SU-DHL-6 (cell line): Measurements from ENCODE around the gene CDC6.

Source experiments
- H2AFZ ChIP-seq: fragments of 200-600 bp; sonication (generic); 2 replicates; pipeline ENCODE4 v1.6.1; 2014; ENCODE audit warnings: low read depth, mild to moderate bottlenecking, moderate library complexity, mixed read lengths, antibody characterized with exemption, low read length; ENCODE audit not compliant: severe bottlenecking
- H3F3A ChIP-seq: fragments of 200-600 bp; shearing (Covaris generic); 2 replicates; pipeline ENCODE4 v1.6.0; 2016; ENCODE audit warnings: antibody characterized with exemption, mild to moderate bottlenecking; ENCODE audit not compliant: insufficient read depth
- H3K27ac ChIP-seq: fragments of 200-600 bp; sonication (generic); 2 replicates; pipeline ENCODE4 v1.5.1; 2016; ENCODE audit warnings: low read depth, mild to moderate bottlenecking, low read length, moderate library complexity, mixed read lengths
- H3K27me3 ChIP-seq: fragments of 200-600 bp; sonication (generic), shearing (Covaris generic); 2 replicates; pipeline ENCODE4 v1.6.0; 2014; ENCODE audit warnings: mild to moderate bottlenecking, low read length
- H3K36me3 ChIP-seq: fragments of 200-600 bp; sonication (generic); 2 replicates; pipeline ENCODE4 v1.6.1; 2014; ENCODE audit warnings: mild to moderate bottlenecking, low read length, mixed read lengths
- H3K4me2 ChIP-seq: fragments of 300-600, 200-600 bp; shearing (Covaris generic), sonication (generic); 2 replicates; pipeline ENCODE4 v1.6.0; 2014; ENCODE audit warnings: low read length, low read depth, mild to moderate bottlenecking; ENCODE audit not compliant: poor library complexity, severe bottlenecking
- H3K4me3 ChIP-seq: fragments of 200-600 bp; sonication (generic); 2 replicates; pipeline ENCODE4 v1.5.1; 2014; ENCODE audit warnings: antibody characterized with exemption, low read length, mild to moderate bottlenecking, mixed read lengths; ENCODE audit not compliant: insufficient read depth, poor library complexity, severe bottlenecking
- H3K79me2 ChIP-seq: fragments of 200-600 bp; sonication (generic); 2 replicates; pipeline ENCODE4 v1.6.1; 2014; ENCODE audit warnings: mild to moderate bottlenecking, low read length, moderate library complexity; ENCODE audit not compliant: insufficient read depth
- H3K9ac ChIP-seq: fragments of 200-600 bp; sonication (generic); 2 replicates; pipeline ENCODE4 v1.7.0; 2014; ENCODE audit warnings: mild to moderate bottlenecking, low read length
- H3K9me2 ChIP-seq: fragments of 200-600 bp; sonication (generic); replicated peaks from 2 replicates; pipeline ENCODE4 v1.6.1; 2014; ENCODE audit warnings: low read length; ENCODE audit not compliant: insufficient read depth
- H3K9me3 ChIP-seq: fragments of 200-600 bp; sonication (generic); 2 replicates; pipeline ENCODE4 v1.6.1; 2014; ENCODE audit warnings: low read length, mixed read lengths; ENCODE audit not compliant: insufficient read depth
- H4K20me1 ChIP-seq: fragments of 200-600 bp; sonication (generic); 2 replicates; pipeline ENCODE4 v1.6.1; 2014; ENCODE audit warnings: low read depth, mild to moderate bottlenecking, antibody characterized with exemption, low read length, moderate library complexity, mixed read lengths
- CTCF ChIP-seq: fragments of 200-600 bp; sonication (generic); IDR thresholded peaks from one replicate; pipeline ENCODE4 v1.5.1; 2017; ENCODE audit warnings: antibody characterized with exemption, mild to moderate bottlenecking, low read length, moderate library complexity; ENCODE audit not compliant: insufficient read depth, poor library complexity, severe bottlenecking
- EZH2phosphoT487 ChIP-seq: fragments of 200-600 bp; sonication (generic), shearing (Covaris generic); conservative IDR thresholded peaks from 2 replicates; pipeline ENCODE4 v1.6.1; 2018; ENCODE audit warnings: mild to moderate bottlenecking, antibody characterized with exemption, low read length, moderate library complexity, mixed read lengths

Gene CDC6

GRCh38 chr17:40326832-40327199, 39.1 kb downstream of the CDC6 start:
- H3K9me3 ChIP-seq, result no peaks in the 10 kb centered on the region
- peaks cover 37% of the 10 kb centered on the region for H3K79me2 ChIP-seq
- no peak overlapping the region for H3K9ac ChIP-seq
- no peak overlapping the region for H3K27ac ChIP-seq
- H3K9me2 ChIP-seq, result no peaks in the 10 kb centered on the region
- H3F3A ChIP-seq, result peaks cover 24% of the 10 kb centered on the region
- H3K27me3 ChIP-seq, result no peaks in the 10 kb centered on the region
- H2AFZ ChIP-seq, result no peak overlapping the region
- no peak for TF ChIP-seq CTCF
- TF ChIP-seq EZH2phosphoT487, result no peak
- no peak overlapping the region for H3K4me3 ChIP-seq
- H4K20me1 ChIP-seq, result no peaks in the 10 kb centered on the region
- peak overlapping the region; percentile 38 for H3K4me2 ChIP-seq
- H3K36me3 ChIP-seq, result no peaks in the 10 kb centered on the region

- Histone ChIP-seq H3K4me2 (no peak overlapping the region), H3K9ac (no peak overlapping the region), H3K27ac (no peak overlapping the region)
Measured at GRCh38 chr17:40327244-40327729, 39.6 kb downstream of the CDC6 start.

GRCh38 chr17:40327735-40328385, 40.2 kb downstream of the CDC6 start:
- TF ChIP-seq EZH2phosphoT487 (no peak), CTCF (no peak)

More at GRCh38 chr17:40327244-40327729, 39.6 kb downstream of the CDC6 start:
- H3F3A ChIP-seq, result peaks cover 24% of the 10 kb centered on the region
- no peaks in the 10 kb centered on the region for H3K36me3 ChIP-seq
- H3K27me3 ChIP-seq, result no peaks in the 10 kb centered on the region
- TF ChIP-seq CTCF (no peak), EZH2phosphoT487 (no peak)
- no peaks in the 10 kb centered on the region for H4K20me1 ChIP-seq
- H3K9me2 ChIP-seq, result no peaks in the 10 kb centered on the region
- no peak overlapping the region for H3K4me3 ChIP-seq
- no peak overlapping the region for H2AFZ ChIP-seq
- no peaks in the 10 kb centered on the region for H3K9me3 ChIP-seq
- H3K79me2 ChIP-seq, result peaks cover 37% of the 10 kb centered on the region

More at GRCh38 chr17:40327735-40328385, 40.2 kb downstream of the CDC6 start:
- no peak overlapping the region for H2AFZ ChIP-seq
- no peak overlapping the region for H3K9ac ChIP-seq
- no peak overlapping the region for H3K4me2 ChIP-seq
- peaks cover 37% of the 10 kb centered on the region for H3K79me2 ChIP-seq
- no peaks in the 10 kb centered on the region for H3K9me2 ChIP-seq
- no peak overlapping the region for H3K4me3 ChIP-seq
- H3K27me3 ChIP-seq, result no peaks in the 10 kb centered on the region
- no peaks in the 10 kb centered on the region for H3K9me3 ChIP-seq
- peaks cover 23% of the 10 kb centered on the region for H3F3A ChIP-seq
- no peaks in the 10 kb centered on the region for H3K36me3 ChIP-seq
- no peak overlapping the region for H3K27ac ChIP-seq
- H4K20me1 ChIP-seq, result no peaks in the 10 kb centered on the region
